LNCaP clone FGC (cell line): ENCODE measurements around the gene FRMD1.

Experiments used
- DNase-seq: peaks from one replicate; pipeline ENCODE4 v3.0.0-alpha.2; 2011; ENCODE audit warnings: low read depth
- H3K4me3 ChIP-seq: 2 replicates; pipeline ENCODE4 v1.5.1; 2011; ENCODE audit warnings: mild to moderate bottlenecking, low read depth, low read length, control low read depth
- CTCF ChIP-seq: IDR thresholded peaks from 2 replicates; pipeline ENCODE4 v1.5.1; 2012; ENCODE audit warnings: mild to moderate bottlenecking; ENCODE audit not compliant: control insufficient read depth, insufficient read depth; ENCODE audit errors: extremely low read depth

The FRMD1 gene

DNA sequence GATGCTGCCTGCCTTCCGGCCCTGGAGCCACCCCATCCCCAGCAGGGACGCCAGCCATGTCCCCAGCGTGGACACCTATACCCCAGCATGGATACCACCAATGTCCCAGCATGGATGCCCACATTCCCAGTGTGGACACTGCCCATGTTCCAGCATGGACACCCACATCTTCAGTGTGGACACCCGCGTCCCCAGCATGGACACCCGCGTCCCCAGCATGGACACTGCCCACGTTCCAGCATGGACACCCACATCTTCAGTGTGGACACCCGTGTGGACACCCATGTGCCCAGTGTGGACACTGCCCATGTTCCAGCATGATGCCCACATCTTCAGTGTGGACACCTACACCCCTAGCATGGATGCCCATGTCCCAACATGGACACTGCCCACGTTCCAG, 7.1 kb upstream of the FRMD1 start:
- H3K4me3 ChIP-seq, result no peak overlapping the region
- no peak for DNase-seq
- TF ChIP-seq CTCF, result no peak

- no peak for DNase-seq
- no peak overlapping the region for H3K4me3 ChIP-seq
- TF ChIP-seq CTCF, result no peak
Measured at GRCh38 chr6:168084465-168085160, 5.6 kb upstream of the FRMD1 start.

GRCh38 chr6:168083514-168083885, 4.5 kb upstream of the FRMD1 start:
- DNase-seq, result no peak
- no peak overlapping the region for H3K4me3 ChIP-seq
- no peak for TF ChIP-seq CTCF

GRCh38 chr6:168082860-168083513, 4.0 kb upstream of the FRMD1 start:
- DNase-seq, result no peak
- no peak for TF ChIP-seq CTCF
- no peak overlapping the region for H3K4me3 ChIP-seq

- DNase-seq, result no peak
- TF ChIP-seq CTCF, result no peak
- no peak overlapping the region for H3K4me3 ChIP-seq
Measured at GRCh38 chr6:168081858-168082546, 3.0 kb upstream of the FRMD1 start.

GRCh38 chr6:168080393-168081077, 1.5 kb upstream of the FRMD1 start:
- no peak for DNase-seq
- TF ChIP-seq CTCF, result no peak
- no peak overlapping the region for H3K4me3 ChIP-seq
